H1 (cell line): ENCODE results near the gene CRYGN.

Experiments used
- ATF3 ChIP-seq: IDR thresholded peaks from 2 replicates; pipeline ENCODE4 v1.6.1; 2011; ENCODE audit warnings: low read depth, mild to moderate bottlenecking, low read length; ENCODE audit not compliant: insufficient read depth
- CHD2 ChIP-seq: IDR thresholded peaks from 2 replicates; pipeline ENCODE4 v1.6.1; 2012; ENCODE audit warnings: low read length, improper control_type of control experiment
- HDAC2 ChIP-seq, 2 experiments: fragments of 300-600 bp in 1 of 2; sonication (generic) in 1 of 2; IDR thresholded peaks; 2 replicates each; pipeline ENCODE4 v1.6.1; 2011 to 2012; ENCODE audit warnings: low read depth in 2 of 2, low read length in 2 of 2, mild to moderate bottlenecking in 2 of 2, moderate library complexity in 2 of 2, borderline replicate concordance in 1 of 2, inconsistent platforms in 1 of 2
- MAFK ChIP-seq: IDR thresholded peaks from 2 replicates; pipeline ENCODE4 v1.6.1; 2012; ENCODE audit warnings: low read depth, mild to moderate bottlenecking, improper control_type of control experiment, low read length
- NRF1 ChIP-seq: IDR thresholded peaks from 2 replicates; pipeline ENCODE4 v1.6.1; 2011; ENCODE audit warnings: mild to moderate bottlenecking, low read depth, low read length, improper control_type of control experiment
- POLR2A ChIP-seq, 2 experiments: IDR thresholded peaks; 1 replicate in 1 of 2; 2 replicates in 1 of 2; pipeline ENCODE4 v1.6.1; 2011; ENCODE audit warnings: low read depth in 2 of 2, low read length in 2 of 2, mild to moderate bottlenecking in 2 of 2; ENCODE audit errors: control extremely low read depth in 1 of 2
- RAD21 ChIP-seq, 2 experiments: IDR thresholded peaks in 1 of 2; conservative IDR thresholded peaks in 1 of 2; 2 replicates each; pipeline ENCODE4 v1.6.1; 2011; ENCODE audit warnings: low read depth in 2 of 2, low read length in 2 of 2, improper control_type of control experiment in 1 of 2, inconsistent platforms in 1 of 2, mild to moderate bottlenecking in 1 of 2, moderate library complexity in 1 of 2
- RFX5 ChIP-seq: IDR thresholded peaks from 2 replicates; pipeline ENCODE4 v1.6.1; 2011; ENCODE audit warnings: low read depth, low read length, improper control_type of control experiment, borderline replicate concordance
- SIN3A ChIP-seq, 2 experiments: IDR thresholded peaks in 1 of 2; conservative IDR thresholded peaks in 1 of 2; 2 replicates each; pipeline ENCODE4 v1.6.1; 2011 to 2012; ENCODE audit warnings: low read length in 2 of 2, improper control_type of control experiment in 1 of 2, low read depth in 1 of 2, mild to moderate bottlenecking in 1 of 2
- SUZ12 ChIP-seq: fragments of 200-600 bp; sonication (generic); IDR thresholded peaks from 2 replicates; pipeline ENCODE4 v1.6.1; 2012; ENCODE audit warnings: mild to moderate bottlenecking, inconsistent platforms, low read length, moderate library complexity, mixed read lengths
- TCF12 ChIP-seq: IDR thresholded peaks from 2 replicates; pipeline ENCODE4 v1.6.1; 2011; ENCODE audit warnings: low read depth, mild to moderate bottlenecking, low read length
- TF ChIP-seq, protein P1 (sequence below), 3 experiments: IDR thresholded peaks; 1 replicate in 2 of 3; 2 replicates in 1 of 3; pipeline versions ENCODE4 v1.5.1 to v1.6.1; 2011; ENCODE audit warnings: low read length in 3 of 3, mild to moderate bottlenecking in 3 of 3, inconsistent platforms in 2 of 3, low read depth in 1 of 3, moderate library complexity in 1 of 3; ENCODE audit not compliant: insufficient read depth in 1 of 3; ENCODE audit errors: control extremely low read depth in 1 of 3

DNA sequence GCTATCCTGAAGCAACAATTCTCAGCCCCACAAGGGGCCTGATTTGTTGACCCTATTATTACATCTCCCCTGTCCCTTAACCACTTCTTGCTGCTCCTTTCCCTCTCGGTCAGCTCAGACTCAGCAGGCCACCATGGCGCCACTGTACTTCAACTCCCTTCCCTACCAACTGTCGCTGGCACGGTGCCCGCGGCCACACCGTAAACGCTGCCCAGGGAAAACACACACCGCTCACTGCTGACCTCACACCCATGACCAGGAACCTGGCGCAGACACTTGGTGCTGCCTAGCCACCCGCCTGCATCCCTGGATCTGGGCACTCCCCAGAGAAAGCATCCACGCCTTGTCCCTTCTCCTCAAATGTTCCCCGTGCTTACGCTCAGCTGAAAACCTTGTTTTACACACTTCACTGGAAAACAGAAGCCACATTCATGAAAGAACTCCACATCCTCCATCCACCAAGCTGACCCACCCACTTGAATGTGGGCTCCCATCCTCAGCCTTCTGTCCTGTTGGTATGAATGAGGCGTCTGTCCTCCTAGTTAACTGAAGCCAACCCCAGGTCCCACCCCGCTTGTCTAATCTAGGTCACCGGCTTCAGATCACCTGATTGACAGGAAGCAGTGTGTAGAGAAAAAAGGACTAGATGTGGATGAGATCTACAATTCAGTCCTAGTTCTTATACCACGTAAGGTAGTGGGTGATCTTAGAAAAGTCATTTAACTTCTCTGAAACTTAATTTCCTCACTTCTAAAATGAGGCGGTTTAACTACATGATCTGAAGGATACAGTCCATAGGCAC is 28.5 kb upstream of the CRYGN start:
- no peak for TF ChIP-seq RFX5
- TF ChIP-seq RAD21 (IDR thresholded peaks at IDR 0.05 in 1 of 2, conservative IDR thresholded peaks at IDR 0.05 in 1 of 2; ENCODE audit: low read depth in 2 of 2, low read length in 2 of 2) = no peak
- no peak for TF ChIP-seq HDAC2 (IDR thresholded peaks at IDR 0.05; ENCODE audit: borderline replicate concordance in 1 of 2, low read depth in 2 of 2, low read length in 2 of 2)
- no peak for TF ChIP-seq TCF12
- no peak for TF ChIP-seq CHD2
- TF ChIP-seq ATF3 = no peak
- TF ChIP-seq, protein P1, sequence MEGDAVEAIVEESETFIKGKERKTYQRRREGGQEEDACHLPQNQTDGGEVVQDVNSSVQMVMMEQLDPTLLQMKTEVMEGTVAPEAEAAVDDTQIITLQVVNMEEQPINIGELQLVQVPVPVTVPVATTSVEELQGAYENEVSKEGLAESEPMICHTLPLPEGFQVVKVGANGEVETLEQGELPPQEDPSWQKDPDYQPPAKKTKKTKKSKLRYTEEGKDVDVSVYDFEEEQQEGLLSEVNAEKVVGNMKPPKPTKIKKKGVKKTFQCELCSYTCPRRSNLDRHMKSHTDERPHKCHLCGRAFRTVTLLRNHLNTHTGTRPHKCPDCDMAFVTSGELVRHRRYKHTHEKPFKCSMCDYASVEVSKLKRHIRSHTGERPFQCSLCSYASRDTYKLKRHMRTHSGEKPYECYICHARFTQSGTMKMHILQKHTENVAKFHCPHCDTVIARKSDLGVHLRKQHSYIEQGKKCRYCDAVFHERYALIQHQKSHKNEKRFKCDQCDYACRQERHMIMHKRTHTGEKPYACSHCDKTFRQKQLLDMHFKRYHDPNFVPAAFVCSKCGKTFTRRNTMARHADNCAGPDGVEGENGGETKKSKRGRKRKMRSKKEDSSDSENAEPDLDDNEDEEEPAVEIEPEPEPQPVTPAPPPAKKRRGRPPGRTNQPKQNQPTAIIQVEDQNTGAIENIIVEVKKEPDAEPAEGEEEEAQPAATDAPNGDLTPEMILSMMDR (IDR thresholded peaks at IDR 0.05; ENCODE audit: control extremely low read depth in 1 of 3, insufficient read depth in 1 of 3, low read depth in 1 of 3, low read length in 3 of 3) = no peak
- no peak for TF ChIP-seq MAFK
- no peak for TF ChIP-seq POLR2A (IDR thresholded peaks at IDR 0.05; ENCODE audit: control extremely low read depth in 1 of 2, low read depth in 2 of 2, low read length in 2 of 2)
- TF ChIP-seq NRF1 = no peak
- TF ChIP-seq SIN3A (conservative IDR thresholded peaks at IDR 0.05 in 1 of 2, IDR thresholded peaks at IDR 0.05 in 1 of 2; ENCODE audit: low read depth in 1 of 2, low read length in 2 of 2) = no peak
- TF ChIP-seq SUZ12 = no peak
